CD4-positive, alpha-beta T cell treated with Interleukin-17A for 1 hour (primary cell): ENCODE data around the gene MSH5.
A peak's percentile ranks its signal among the peaks of the same experiment; 100 is the strongest.

ENCODE experiments used
- DNase-seq: peaks from one replicate; pipeline ENCODE4 v3.0.0-alpha.2; 2020

Gene MSH5

DNA sequence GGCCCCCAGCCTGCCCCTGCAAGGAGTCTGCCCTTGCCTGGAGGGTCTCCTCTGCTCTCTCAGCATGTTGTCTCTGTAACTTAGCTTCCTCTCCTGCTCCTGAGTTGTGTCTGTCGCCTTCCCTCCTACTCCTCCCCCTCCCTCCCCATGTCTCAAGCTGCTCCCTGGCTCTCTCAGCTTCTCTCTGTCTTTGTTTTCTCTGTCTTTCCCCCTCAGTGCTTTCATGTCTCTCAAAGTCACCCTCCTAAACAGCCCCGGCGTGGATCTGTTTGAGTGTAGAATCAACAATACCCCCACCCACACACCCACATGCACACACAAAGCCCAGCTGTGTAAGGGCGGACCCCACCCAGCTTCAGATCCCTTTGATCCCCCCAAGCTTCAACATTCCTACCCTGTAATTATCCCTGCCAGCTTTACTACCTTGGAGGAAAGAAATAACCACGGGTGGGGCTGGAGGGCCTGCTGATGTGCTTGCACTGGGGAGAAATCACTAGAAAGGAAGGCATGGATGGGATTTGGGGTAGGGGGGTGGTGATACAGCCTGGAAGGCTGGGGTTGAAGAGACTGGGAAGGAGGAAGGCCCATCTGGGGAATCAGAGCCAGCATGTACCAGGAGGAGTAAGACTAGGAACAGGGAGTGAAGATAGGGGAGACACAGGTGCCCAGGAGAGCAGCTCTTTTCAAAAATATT is 25.7 kb upstream of the MSH5 start:
- no peak for DNase-seq

DNA sequence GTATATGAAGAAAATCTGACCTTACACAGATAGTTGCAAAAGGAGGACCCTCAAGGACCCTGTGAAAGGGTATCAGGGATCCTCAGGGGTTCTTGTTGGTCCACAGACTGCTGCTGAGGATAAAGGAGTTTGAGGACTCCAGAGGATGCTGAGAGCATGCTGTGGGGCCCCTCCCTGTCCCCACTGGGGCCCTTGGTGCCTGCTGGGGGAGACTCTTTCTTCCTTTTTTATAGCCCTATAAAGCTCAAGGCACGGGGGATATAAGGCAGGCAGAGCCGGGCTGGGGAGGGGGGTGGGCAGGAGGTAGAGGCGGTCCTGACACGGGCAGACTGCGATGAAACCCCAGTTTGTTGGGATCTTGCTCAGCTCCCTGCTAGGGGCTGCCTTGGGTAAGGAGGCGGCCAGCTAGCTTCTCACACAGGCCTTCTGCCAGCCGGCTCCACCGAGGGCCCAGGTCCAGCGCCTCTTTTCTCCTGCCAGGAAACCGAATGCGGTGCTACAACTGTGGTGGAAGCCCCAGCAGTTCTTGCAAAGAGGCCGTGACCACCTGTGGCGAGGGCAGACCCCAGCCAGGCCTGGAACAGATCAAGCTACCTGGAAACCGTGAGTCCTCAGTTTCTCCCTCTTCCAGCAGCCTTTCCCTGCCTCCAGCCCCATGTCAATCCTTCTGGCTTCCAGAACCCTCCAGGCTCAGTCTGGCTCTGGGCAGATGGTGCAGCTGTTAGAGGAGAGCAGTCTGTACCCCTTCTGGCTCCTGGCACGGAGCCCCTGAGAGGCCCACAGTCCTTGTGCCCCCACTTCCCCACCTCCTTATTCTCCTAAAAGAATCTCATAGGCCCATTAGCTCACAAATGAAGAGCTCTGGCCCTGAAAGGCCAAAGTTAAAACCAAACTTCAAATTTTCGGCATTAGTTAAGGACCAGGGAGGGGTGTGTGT is 24.5 kb upstream of the MSH5 start, which contains the start of gene LY6G6D:
LY6G6D (plus strand) TSS at position 327 of the 937 bp plus-strand sequence; CDS start at position 335, 8 bp downstream.
- no peak for DNase-seq

DNA sequence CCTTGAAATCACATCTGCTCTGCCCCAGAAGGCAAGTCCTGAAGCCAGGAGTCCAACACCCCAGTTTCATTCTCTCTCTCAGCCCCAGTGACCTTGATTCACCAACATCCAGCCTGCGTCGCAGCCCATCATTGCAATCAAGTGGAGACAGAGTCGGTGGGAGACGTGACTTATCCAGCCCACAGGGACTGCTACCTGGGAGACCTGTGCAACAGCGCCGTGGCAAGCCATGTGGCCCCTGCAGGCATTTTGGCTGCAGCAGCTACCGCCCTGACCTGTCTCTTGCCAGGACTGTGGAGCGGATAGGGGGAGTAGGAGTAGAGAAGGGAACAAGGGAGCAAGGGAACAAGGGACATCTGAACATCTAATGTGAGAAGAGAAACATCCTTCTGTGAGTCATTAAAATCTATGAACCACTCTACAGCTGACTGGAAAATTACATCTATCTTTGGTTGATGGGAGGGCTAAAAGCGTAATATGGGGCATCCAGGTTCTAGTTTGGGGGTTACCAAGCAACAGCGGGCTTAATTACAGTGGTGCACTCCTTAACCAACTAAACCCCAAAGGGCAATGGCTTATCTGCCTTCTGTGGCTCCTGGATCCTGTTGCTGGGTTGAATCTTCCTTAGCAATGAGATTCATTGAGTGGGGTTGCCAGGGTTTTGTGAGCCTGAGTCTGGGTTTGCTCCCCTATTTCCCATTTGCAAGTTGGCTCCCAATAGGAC is 22.1 kb upstream of the MSH5 start:
- DNase-seq, result no peak

DNA sequence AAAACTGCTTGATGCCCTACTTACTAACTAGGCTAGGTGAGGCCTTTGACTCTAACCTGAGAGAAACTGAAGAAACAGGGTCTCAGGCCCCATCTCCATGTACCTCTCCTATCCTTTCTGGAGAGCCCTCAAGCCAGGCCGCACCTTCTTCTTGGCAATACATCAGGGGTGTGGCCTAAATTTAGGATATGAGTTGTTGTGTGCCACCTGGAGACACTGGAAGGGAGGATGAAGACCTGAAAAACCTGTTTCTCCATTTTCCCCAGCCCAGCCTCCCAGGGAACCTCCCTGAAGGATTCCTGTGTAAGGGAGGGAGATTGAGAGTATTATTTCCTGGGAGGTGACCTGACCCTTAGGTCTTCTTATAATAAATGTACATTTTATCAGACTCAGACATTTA is 21.5 kb upstream of the MSH5 start:
- no peak for DNase-seq

DNA sequence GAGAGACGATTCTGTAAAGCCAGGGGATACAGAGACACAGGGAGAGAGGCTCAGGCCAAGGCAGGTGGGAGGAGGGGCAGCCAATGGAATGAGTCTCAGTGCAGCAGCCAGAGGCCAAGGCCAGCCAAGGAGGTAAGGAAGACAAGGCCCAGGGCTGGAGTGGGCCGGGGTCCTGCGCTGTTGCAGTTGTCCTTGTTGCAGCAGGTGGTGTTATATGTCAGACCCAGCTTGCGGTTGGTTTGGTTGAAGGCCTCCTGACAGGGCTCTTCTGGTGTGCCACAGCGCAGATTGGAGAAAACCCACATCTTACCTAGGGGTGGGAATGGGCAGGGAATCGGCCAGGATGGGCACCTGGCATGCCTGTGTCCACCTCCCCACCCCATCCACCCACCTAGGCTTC is 20.8 kb upstream of the MSH5 start:
- DNase-seq, result no peak

DNA sequence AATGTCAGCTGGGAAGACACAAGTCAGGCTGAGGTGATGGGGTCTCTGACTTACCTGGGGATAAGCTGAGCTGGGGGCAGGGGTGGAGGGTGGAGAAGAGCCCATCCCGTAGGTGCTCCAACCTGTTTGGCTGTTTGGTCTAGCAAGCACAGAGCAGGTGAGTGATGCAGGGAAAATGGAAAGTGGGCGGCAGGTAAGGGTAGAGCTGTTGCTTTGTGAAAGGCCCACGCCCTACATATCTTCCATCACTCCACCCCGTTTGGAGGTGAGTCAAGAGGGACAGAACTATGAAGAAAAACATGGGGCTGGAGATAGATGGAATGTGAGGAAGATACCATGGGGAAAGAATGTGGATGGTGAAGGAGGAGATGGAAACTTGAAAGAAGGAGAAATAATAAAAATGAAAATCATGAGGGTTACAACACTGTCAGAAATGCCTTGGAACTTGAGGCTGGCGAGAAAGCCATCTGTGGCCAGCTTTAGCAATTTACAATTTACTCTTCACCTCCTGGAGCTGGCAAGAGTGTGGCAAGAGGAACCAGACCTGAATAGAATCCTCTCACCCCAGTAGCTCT is 19.5 kb upstream of the MSH5 start:
- DNase-seq, result no peak

DNA sequence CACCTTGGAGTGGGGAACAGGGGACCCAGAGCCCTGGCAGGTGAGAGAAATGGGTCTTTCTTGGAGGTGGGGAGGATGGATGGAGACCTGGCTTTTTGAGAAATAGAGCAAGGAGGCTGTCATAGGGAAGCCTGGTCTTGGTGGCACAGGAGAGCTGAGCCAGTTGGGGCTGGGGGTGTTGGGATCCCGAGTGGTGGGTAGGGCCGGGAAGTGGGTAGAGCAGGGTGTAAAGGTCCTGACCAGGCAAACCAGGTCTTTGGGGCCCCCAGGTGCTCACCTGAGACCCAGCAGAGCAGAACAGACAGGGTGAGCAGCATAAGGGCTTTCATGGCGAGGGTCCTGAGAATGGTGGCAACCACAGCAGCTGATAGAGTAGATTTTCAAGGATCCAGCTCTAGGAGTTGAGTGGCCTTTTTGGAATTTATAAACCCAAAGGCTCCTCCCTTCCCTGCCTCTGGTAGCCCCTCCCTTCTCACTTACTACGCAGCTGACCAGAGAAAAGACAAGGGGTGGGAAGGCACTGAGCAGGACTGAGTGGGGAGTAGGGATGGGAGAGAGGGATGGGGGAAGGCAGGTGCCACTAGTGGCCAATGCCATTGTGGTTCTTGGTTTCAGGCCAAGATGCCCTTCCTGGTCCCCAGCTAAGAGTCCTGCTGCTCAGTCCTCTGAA is 18.3 kb upstream of the MSH5 start, which contains the start of gene LY6G6C:
LY6G6C (minus strand) TSS at position 396 of the 670 bp plus-strand sequence; CDS start at position 329, 67 bp downstream.
- DNase-seq, result no peak

DNA sequence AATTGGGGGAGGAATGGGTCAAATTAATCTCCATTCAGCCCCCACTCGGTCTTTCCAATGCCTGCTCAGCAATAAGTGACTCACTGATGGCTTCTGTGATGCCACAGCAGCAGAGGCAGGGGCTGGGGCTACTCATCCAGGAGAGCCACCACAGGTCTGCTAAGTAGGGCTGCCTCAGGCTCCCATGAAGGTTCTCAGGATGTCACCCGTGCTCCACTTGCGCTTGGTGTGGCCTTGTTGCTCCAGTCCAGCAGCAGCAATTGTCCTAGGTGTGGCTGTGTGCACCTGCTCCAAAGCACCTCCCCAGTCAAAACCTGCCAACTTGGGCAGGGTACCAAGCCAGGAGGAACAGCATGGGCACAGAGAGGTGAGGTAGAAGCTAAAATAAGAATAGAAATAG is 17.6 kb upstream of the MSH5 start:
- DNase-seq, result no peak

DNA sequence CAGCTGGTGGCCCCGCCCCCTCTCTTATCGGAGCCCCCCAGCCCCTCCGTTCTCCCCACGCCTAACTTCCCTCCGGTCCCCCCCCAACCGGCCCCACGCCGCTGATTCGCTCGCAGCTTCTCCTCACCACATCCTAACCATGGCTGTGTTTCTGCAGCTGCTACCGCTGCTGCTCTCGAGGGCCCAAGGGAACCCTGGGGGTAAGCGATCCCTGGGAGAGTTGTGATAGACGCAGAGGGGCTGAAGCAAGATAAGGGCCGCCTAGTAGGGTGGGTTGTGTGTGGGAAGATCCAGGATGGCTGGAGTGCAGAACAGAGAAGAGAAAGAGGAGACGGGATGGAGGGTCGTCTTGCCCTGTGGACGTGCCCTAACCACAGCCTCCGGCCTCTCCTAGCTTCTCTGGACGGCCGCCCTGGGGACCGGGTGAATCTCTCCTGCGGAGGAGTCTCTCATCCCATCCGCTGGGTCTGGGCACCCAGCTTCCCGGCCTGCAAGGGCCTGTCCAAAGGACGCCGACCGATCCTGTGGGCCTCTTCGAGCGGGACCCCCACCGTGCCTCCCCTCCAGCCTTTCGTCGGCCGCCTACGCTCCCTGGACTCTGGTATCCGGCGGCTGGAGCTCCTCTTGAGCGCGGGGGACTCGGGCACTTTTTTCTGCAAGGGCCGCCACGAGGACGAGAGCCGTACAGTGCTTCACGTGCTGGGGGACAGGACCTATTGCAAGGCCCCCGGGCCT is 16.4 kb upstream of the MSH5 start, which contains the start of gene MPIG6B:
MPIG6B (plus strand) TSS at position 129 of the 735 bp plus-strand sequence; CDS start at position 140, 11 bp downstream.
- DNase-seq, result no peak

DNA sequence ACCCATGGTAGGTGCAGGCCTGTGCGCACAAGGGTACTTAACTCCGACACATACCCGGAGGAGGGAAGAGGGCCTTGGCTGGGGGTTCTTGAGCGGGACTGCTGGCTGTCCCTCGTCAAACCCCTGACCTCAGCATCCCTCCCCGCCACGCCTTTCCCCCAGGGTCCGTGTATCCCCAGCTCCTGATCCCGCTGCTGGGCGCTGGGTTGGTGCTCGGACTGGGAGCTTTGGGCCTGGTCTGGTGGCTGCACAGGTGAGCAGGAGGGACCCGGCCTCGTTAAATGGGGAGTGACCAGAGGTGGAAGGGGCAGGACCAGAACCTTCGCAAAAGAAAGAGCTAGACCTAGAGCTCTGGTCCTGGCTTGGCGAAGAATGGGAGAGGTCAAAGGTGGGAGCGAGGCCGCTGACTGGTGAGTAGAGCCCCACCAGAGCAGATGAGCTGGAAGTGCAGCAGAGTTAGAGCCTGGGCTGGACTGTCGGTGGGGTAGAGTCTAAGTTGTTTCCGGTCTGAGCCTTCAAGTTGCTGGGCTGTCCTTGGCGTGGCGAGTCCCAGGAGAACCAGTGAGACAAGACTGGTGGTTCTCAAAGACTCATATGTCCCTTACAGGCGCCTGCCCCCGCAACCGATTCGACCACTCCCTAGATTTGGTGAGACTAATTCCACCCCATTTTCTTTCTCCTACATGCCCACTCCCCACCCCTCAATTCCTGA is 15.7 kb upstream of the MSH5 start:
- no peak for DNase-seq

DNA sequence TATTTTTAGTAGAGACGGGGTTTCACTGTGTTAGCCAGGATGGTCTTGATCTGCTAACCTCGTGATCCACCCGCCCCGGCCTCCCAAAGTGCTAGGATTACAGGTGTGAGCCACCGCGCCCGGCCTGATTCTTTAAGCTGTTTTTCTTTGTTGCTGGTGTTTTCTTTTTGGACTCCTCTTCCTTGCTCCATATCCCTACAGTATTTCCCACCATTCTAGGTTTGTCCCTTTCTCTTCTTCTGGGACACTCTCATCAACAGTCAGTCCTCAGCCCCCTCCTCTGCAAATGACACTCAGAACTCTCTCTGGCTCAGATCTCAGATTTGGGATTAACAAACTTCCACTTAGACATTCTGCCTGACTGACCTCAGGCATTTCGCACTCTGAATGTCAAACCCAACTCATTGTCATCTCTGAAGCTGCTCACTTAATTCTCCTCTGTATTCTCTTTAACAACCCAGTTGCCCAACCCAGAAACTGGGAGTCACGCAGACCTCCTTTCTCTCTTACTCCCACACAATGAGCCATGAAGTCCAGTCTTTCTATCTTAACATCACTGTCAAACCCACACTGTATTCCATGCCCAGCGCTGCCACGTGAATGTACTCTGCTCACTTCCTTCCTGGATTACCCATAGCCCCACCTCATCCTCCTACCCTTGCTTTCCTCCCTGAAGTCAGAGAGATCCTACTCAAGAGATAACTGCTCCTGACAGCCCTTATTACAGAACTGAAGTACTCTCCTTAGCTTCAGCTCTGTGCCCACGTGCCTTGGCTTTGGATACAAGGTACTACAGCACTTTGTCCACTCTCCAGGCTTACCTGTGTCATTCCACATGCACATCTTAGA is 14.1 kb upstream of the MSH5 start:
- no peak for DNase-seq

DNA sequence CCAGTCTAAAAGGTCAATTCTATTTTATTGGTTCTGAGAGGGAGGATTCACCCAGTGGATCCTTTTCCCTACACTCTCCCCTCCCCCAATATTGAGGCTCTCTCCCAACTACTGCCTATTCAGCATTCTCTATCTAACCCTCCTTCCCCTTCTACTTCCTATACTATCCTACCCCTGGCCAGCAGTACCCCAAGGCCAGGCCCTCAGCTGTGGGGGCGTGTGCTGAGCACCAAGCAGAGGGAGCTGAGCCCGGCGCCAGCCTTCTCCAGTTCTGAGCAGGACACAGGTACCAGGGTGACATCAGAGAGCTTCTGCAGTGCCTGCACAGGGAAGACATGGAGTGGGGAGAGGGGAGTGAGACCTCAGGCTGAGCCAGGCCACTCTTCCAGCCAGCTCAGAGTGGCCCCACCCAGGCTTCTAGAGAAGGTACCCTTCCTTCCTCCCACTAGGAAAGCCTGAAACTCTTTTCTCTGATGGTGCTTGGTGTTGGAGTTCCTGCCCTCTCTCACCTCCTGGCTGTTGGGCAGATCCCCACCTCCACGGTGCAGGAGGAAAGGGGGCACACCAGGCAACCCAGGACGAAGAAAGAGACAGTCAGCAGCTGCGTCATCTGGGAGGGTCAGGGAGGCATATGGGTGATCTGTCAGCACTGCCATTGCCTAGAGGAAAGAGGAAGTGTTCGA is 12.6 kb upstream of the MSH5 start:
- DNase-seq, result no peak

DNA sequence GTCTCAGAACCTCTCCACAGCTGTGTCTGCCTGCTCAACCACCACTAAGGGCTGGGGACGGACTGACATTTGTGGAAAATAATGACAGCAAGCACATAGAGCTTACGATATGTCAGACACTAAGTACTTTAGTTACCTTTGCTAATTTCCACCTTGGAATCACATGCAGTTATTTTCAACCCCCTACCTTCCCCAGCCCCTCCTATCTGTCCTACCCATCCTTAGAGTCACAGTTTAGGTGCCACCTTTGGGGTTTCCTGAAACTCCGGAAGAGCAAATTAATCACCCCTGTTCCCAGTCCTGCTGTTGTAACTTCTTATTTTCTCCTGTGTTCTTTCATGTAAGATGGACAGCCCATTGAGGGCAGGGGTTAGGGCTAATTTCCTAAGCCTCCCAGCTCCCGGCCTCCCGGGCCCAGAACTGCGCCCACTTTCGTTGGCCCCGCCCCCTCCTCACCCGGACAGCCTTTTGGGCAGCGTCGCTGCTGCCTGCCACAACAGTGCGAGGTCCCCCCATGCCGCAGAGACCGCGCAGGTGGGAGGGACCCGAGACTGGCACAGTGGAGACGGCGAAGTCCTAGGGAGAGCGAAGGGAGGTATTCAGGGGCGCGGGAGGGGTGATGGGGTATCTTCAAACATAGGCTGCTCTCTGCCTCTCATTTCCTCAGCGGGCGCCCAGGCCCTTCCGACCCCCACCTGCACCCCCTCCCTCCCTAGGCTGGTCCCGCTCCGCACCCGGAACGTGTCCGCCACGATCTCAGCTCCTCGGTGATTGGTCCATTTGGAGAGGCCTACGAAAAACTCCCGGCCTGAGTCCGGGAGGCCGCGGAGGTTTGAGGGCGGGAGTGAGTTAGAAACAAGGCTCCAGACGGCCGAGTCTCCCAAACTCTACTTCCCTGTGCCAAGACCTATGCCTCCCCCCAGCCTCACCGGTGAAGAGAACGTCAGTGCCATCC is 11.8 kb upstream of the MSH5 start:
- peak; percentile 28 for DNase-seq

DNA sequence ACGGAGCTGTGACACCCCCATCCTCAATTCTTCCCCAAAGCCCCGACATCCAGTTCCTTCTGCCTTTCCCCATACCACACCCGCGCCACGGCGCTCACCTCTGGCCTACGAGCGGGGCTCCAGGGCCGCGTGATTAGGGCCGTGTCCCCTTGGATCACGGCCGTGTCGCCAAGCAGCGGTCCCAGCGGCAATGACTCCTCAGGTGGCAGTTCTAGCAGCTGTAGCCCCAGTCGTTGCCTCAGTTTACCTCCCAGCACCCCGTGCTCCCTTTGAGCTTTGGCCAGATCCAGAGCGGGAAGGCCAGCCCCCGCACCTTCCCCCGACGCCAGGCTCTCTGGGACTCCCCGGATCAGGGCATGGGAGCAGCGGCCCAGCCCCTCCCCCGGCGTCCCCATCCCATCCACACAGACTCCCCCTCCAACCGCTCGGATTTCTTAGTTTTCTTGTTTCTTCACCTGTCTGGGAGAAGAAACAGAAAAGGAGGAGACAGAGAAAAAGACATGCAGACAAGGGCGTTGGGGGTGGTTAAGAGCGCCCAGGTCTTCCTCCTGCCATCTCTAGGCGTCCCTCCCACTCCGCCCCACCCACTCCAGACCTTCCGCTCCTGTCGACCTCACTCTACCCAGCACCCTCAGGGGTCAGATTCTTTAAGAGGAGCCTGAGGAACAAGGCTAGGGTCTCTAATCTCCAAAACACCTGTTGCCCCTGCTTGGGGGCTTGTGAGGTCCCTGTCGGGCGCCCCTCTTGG is 10.9 kb upstream of the MSH5 start, which contains the start of gene DDAH2:
DDAH2 (minus strand) TSS at position 533 of the 748 bp plus-strand sequence; CDS start at position 395, 138 bp downstream.
- no peak for DNase-seq

DNA sequence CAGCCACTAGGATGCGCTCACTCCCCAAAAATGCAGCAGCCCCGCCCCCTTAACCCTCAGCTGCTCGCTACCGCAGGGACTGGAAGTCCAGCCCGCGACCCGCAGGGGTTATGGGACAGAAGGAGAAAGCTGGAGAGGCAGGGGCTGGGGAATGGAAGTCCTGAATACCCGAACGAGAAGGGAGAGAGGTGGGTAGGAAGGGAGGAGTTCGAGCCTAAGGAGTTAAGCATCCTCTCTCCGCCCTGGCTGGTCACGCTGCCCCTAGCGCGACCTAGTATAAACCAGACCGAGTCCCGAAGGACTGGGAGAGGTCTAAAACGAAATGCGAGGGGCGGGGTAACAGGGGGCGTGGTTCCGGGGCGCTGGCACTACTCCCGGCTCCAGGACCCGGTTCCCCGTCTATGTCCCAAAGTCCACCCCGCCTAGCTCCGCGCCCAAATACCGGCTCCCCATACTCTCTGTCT is 10.3 kb upstream of the MSH5 start:
- peak; percentile 85 for DNase-seq

DNA sequence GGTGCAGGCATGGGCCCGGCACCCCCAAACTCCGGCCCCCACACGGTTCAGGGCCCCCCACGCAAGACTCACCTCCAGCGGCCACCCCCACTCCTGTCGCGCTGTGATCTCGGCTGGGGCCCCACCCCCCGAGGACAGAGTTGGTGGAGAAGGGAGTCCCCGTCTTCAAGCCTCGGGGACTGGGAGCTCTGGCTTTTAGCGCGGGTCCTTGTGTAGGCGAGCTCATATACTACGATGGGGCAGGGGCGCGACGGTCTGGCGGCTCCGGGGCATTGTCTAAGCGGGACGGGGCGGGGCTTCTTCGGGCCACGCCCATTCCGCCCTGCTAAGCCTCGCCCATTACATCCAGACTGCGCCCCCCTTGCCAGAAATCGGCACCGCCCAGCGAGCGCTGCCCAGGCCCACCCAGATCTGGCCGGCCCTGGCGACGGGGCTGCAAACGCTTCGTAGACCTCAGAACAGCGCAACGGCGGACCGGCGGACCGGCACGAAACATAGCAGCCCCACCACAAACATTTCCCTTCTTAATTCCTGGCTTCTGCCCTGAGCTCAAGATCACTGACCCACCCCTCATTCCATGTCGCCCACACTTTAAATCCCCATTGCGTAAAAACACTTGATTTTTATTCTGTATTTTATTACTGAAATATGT is 9.7 kb upstream of the MSH5 start:
- DNase-seq, result peak; percentile 77
